Middle frontal gyrus (tissue), 1 donor: ENCODE measurements around the gene SLC25A42.

Source experiments
- DNase-seq: peaks from one replicate; pipeline ENCODE4 v3.0.0-alpha.2; 2015; ENCODE audit warnings: low spot score; ENCODE audit errors: extremely low spot score

The SLC25A42 gene

GRCh38 chr19:19160461-19161035 lies 96.8 kb downstream of the SLC25A42 start:
- DNase-seq: no peak

GRCh38 chr19:19162495-19162894 lies 98.7 kb downstream of the SLC25A42 start:
- no peak for DNase-seq
